H1 (cell line): ENCODE results near the gene SPATA33. TPM values are rescaled to one million over a fixed set of nuclear protein-coding genes. Genes with fewer than 3 reads are reported as not detected.

Experiments used
- CTCF ChIA-PET: fragments of 300-600 bp; sonication (Branson Sonifier 250); formaldehyde crosslinking; loops from one replicate; lab custom pipeline; 2021; ENCODE audit not compliant: partially characterized antibody; lab: Charles Lee
- POLR2A ChIA-PET: fragments of 300-600 bp; sonication (Branson Sonifier 250); formaldehyde crosslinking; loops from one replicate; lab custom pipeline; 2021; ENCODE audit warnings: inconsistent platforms; ENCODE audit not compliant: partially characterized antibody; lab: Charles Lee
- DNase-seq, 2 experiments: peaks; one replicate each; pipeline versions ENCODE4 v3.0.0 to v3.0.0-alpha.2; 2010 to 2022; ENCODE audit warnings: low spot score in 2 of 2, low read depth in 1 of 2, mixed read lengths in 1 of 2
- FAIRE-seq: peaks from 2 replicates; lab custom pipeline; 2011; peaks lifted over from hg19 to GRCh38; lab: Jason Lieb, UNC
- H2AFZ ChIP-seq: 2 replicates; pipeline ENCODE4 v1.8.1; 2012; ENCODE audit warnings: low read length, inconsistent platforms
- H2AK5ac ChIP-seq: 2 replicates; pipeline ENCODE4 v1.6.1; 2013; ENCODE audit warnings: low read depth, low read length
- H2BK120ac ChIP-seq: replicated peaks from 2 replicates; pipeline ENCODE3; 2013; ENCODE audit warnings: low read depth, low read length, inconsistent platforms
- H2BK12ac ChIP-seq: 2 replicates; pipeline ENCODE4 v1.6.1; 2013; ENCODE audit warnings: low read depth, low read length
- H2BK15ac ChIP-seq: 2 replicates; pipeline ENCODE4 v1.6.1; 2013; ENCODE audit warnings: low read length
- H2BK20ac ChIP-seq: 2 replicates; pipeline ENCODE4 v1.6.1; 2013; ENCODE audit warnings: low read length
- H2BK5ac ChIP-seq: 2 replicates; pipeline ENCODE4 v1.6.1; 2013; ENCODE audit warnings: low read depth, low read length
- H3K14ac ChIP-seq: 2 replicates; pipeline ENCODE4 v1.6.1; 2013; ENCODE audit warnings: inconsistent platforms; ENCODE audit not compliant: insufficient read length
- H3K18ac ChIP-seq: 2 replicates; pipeline ENCODE4 v1.6.1; 2013; ENCODE audit warnings: low read length; ENCODE audit errors: extremely low read depth
- H3K23ac ChIP-seq: 2 replicates; pipeline ENCODE4 v1.6.1; 2013; ENCODE audit warnings: inconsistent platforms; ENCODE audit not compliant: insufficient read length
- H3K23me2 ChIP-seq: 2 replicates; pipeline ENCODE4 v1.6.1; 2013; ENCODE audit warnings: low read depth, low read length
- H3K27ac ChIP-seq: 2 replicates; pipeline ENCODE4 v1.6.1; 2011; ENCODE audit warnings: low read depth, low read length, inconsistent platforms
- H3K27me3 ChIP-seq, 4 experiments: replicated peaks in 1 of 4; 1 replicate in 1 of 4; 2 replicates in 3 of 4; pipeline versions ENCODE4 v1.6.1 to v1.8.1; 2011 to 2013; ENCODE audit warnings: low read length in 3 of 4, mild to moderate bottlenecking in 3 of 4, inconsistent platforms in 2 of 4, mixed read lengths in 2 of 4, moderate library complexity in 1 of 4; ENCODE audit not compliant: control insufficient read depth in 3 of 4, insufficient read depth in 3 of 4; ENCODE audit errors: extremely low read depth in 1 of 4
- H3K36me3 ChIP-seq, 4 experiments: 2 replicates each; pipeline versions ENCODE4 v1.6.1 to v1.8.1; 2011 to 2013; ENCODE audit warnings: mild to moderate bottlenecking in 4 of 4, low read length in 3 of 4, moderate library complexity in 2 of 4, control low read depth in 1 of 4, inconsistent platforms in 1 of 4; ENCODE audit not compliant: insufficient read depth in 4 of 4, control insufficient read depth in 2 of 4
- H3K4ac ChIP-seq: replicated peaks from 2 replicates; pipeline ENCODE3; 2013; ENCODE audit warnings: low read length, low read depth, mixed read lengths, inconsistent platforms; ENCODE audit not compliant: insufficient read length
- H3K4me1 ChIP-seq, 4 experiments: replicated peaks in 1 of 4; 1 replicate in 1 of 4; 2 replicates in 3 of 4; pipeline versions ENCODE4 v1.6.1 to v1.8.1; 2011 to 2013; ENCODE audit warnings: low read length in 3 of 4, inconsistent platforms in 2 of 4, mixed read lengths in 1 of 4; ENCODE audit not compliant: insufficient read depth in 4 of 4, control insufficient read depth in 3 of 4
- H3K4me2 ChIP-seq, 2 experiments: 2 replicates each; pipeline versions ENCODE4 v1.6.1 to v1.8.1; 2011 to 2013; ENCODE audit warnings: low read depth in 2 of 2, low read length in 2 of 2, control low read depth in 1 of 2, inconsistent platforms in 1 of 2, mild to moderate bottlenecking in 1 of 2; ENCODE audit not compliant: insufficient read depth in 1 of 2
- H3K4me3 ChIP-seq, 4 experiments: fragments of 200-600, 300-600 bp in 1 of 4; sonication (generic), shearing (Covaris generic), sonication (Bioruptor Twin) in 1 of 4; 2 replicates each; pipeline versions ENCODE4 v1.5.1 to v1.8.1; 2011 to 2016; ENCODE audit warnings: low read length in 4 of 4, low read depth in 3 of 4, control low read depth in 2 of 4, inconsistent platforms in 2 of 4, mild to moderate bottlenecking in 2 of 4, mixed read lengths in 1 of 4, moderate library complexity in 1 of 4; ENCODE audit not compliant: insufficient read depth in 2 of 4; ENCODE audit errors: extremely low read depth in 1 of 4
- H3K56ac ChIP-seq: replicated peaks from 2 replicates; pipeline ENCODE3; 2013; ENCODE audit warnings: low read depth, mild to moderate bottlenecking, mixed read lengths, low read length, inconsistent platforms; ENCODE audit not compliant: insufficient read length
- H3K79me1 ChIP-seq: 2 replicates; pipeline ENCODE4 v1.6.1; 2013; ENCODE audit warnings: low read depth, low read length, control low read depth
- H3K79me2 ChIP-seq, 2 experiments: 2 replicates each; pipeline versions ENCODE4 v1.6.1 to v1.8.1; 2012 to 2013; ENCODE audit warnings: low read length in 2 of 2, mild to moderate bottlenecking in 2 of 2, inconsistent platforms in 1 of 2; ENCODE audit not compliant: insufficient read depth in 2 of 2, control insufficient read depth in 1 of 2
- H3K9ac ChIP-seq, 4 experiments: replicated peaks in 1 of 4; 1 replicate in 1 of 4; 2 replicates in 3 of 4; pipeline versions ENCODE4 v1.6.1 to v1.8.1; 2011 to 2013; ENCODE audit warnings: low read depth in 3 of 4, low read length in 3 of 4, control low read depth in 2 of 4, mild to moderate bottlenecking in 2 of 4, moderate library complexity in 2 of 4, inconsistent platforms in 1 of 4; ENCODE audit errors: extremely low read depth in 1 of 4
- H3K9me3 ChIP-seq, 2 experiments: 2 replicates each; pipeline versions ENCODE4 v1.6.1 to v1.8.1; 2012 to 2013; ENCODE audit warnings: mild to moderate bottlenecking in 2 of 2, moderate library complexity in 2 of 2, control low read depth in 1 of 2, inconsistent platforms in 1 of 2, low read depth in 1 of 2, low read length in 1 of 2, mixed read lengths in 1 of 2; ENCODE audit not compliant: insufficient read depth in 2 of 2
- H4K20me1 ChIP-seq, 2 experiments: replicated peaks in 1 of 2; 2 replicates each; pipeline versions ENCODE3 to v1.8.1; 2011 to 2013; ENCODE audit warnings: inconsistent platforms in 2 of 2, low read length in 2 of 2, mild to moderate bottlenecking in 1 of 2; ENCODE audit not compliant: insufficient read depth in 2 of 2, control insufficient read depth in 1 of 2
- H4K5ac ChIP-seq: 2 replicates; pipeline ENCODE4 v1.6.1; 2013; ENCODE audit warnings: low read length, low read depth, mixed read lengths, inconsistent platforms; ENCODE audit not compliant: insufficient read length
- H4K8ac ChIP-seq: 2 replicates; pipeline ENCODE4 v1.8.0; 2013; ENCODE audit warnings: mild to moderate bottlenecking, moderate library complexity, low read length, inconsistent platforms; ENCODE audit not compliant: insufficient read depth; ENCODE audit errors: extremely low read depth
- H4K91ac ChIP-seq: replicated peaks from 2 replicates; pipeline ENCODE3; 2013; ENCODE audit warnings: low read length, mixed read lengths, inconsistent platforms; ENCODE audit not compliant: insufficient read length
- ASH2L ChIP-seq: fragments of 200-600, 300-600 bp; sonication (generic); IDR thresholded peaks from one replicate; pipeline ENCODE4 v1.7.1; 2017; ENCODE audit warnings: low read length
- CREB1 ChIP-seq: IDR thresholded peaks from 2 replicates; pipeline ENCODE4 v1.6.1; 2012; ENCODE audit warnings: inconsistent platforms
- EGR1 ChIP-seq: IDR thresholded peaks from 2 replicates; pipeline ENCODE4 v1.6.1; 2011; ENCODE audit warnings: low read depth, low read length, borderline replicate concordance
- GABPA ChIP-seq: IDR thresholded peaks from 2 replicates; pipeline ENCODE4 v1.6.1; 2011; ENCODE audit warnings: mild to moderate bottlenecking, low read length, moderate library complexity, borderline replicate concordance; ENCODE audit not compliant: insufficient read depth
- NANOG ChIP-seq: IDR thresholded peaks from 2 replicates; pipeline ENCODE4 v1.6.1; 2011; ENCODE audit warnings: low read length, low read depth, mild to moderate bottlenecking, inconsistent platforms; ENCODE audit not compliant: insufficient read depth, poor library complexity, severe bottlenecking
- POLR2AphosphoS5 ChIP-seq: IDR thresholded peaks from 2 replicates; pipeline ENCODE4 v1.6.1; 2011; ENCODE audit warnings: low read depth, low read length
- SAP30 ChIP-seq: fragments of 300-600 bp; sonication (generic); IDR thresholded peaks from 2 replicates; pipeline ENCODE4 v1.7.1; 2012; ENCODE audit warnings: low read length, moderate library complexity, mild to moderate bottlenecking, inconsistent platforms; ENCODE audit not compliant: insufficient read depth, insufficient replicate concordance
- SIRT6 ChIP-seq: IDR thresholded peaks from one replicate; pipeline ENCODE4 v1.7.1; 2012; ENCODE audit warnings: low read length, inconsistent platforms
- TAF1 ChIP-seq: IDR thresholded peaks from 2 replicates; pipeline ENCODE4 v1.6.1; 2011; ENCODE audit warnings: mild to moderate bottlenecking, low read depth, low read length
- WGBS, 2 experiments: shearing (Covaris generic) in 1 of 2; methylation state at CpG; one replicate each; pipeline versions ENCODE4 v1.1.6 to v1.1.7; 2013 to 2015; ENCODE audit warnings: low lambda C conversion rate in 2 of 2, mixed read lengths in 2 of 2, inconsistent platforms in 1 of 2, low coverage in 1 of 2, missing lambda C conversion rate in 1 of 2; ENCODE audit not compliant: insufficient replicate concordance in 2 of 2, insufficient coverage in 1 of 2, insufficient read length in 1 of 2; ENCODE audit errors: extremely low coverage in 1 of 2, missing lambda C conversion rate in 1 of 2; 5-methylcytosine and 5-hydroxymethylcytosine counted together
- polyA plus RNA-seq, 7 experiments: library from polyadenylated mRNA; depleted of rRNA in 3 of 7; stranded (reverse) in 5 of 7; unstranded in 2 of 7; fragments of >200 nt in 5 of 7; fragments of 200-250 nt in 2 of 7; gene quantifications; 1 replicate in 5 of 7; 2 replicates in 1 of 7; 4 replicates in 1 of 7; pipeline versions ENCODE4 v1.2.1 to v1.2.3, GENCODE V29; 2011 to 2013; ENCODE audit warnings: missing spikeins in 2 of 7, mixed read lengths in 2 of 7
- total RNA-seq: library from RNA; stranded (reverse); fragmentation: NEBNext Ultra II Directional; extraction: Animal tissue kit (Norgen Biotek cat#: 25700); gene quantifications from 2 replicates; pipeline ENCODE4 v1.2.1, GENCODE V29; 2021
- TF ChIP-seq, protein P1 (sequence below): IDR thresholded peaks from 2 replicates; pipeline ENCODE4 v1.6.1; 2012; ENCODE audit warnings: inconsistent platforms
- TF ChIP-seq, protein P2 (sequence below): IDR thresholded peaks from 2 replicates; pipeline ENCODE4 v1.6.1; 2012; ENCODE audit warnings: inconsistent platforms

Gene SPATA33
- total and polyA plus RNA-seq, 2 of the 8 experiments (the other 6 are each of a cell fraction or from before 2014, with no cell fraction given), result 5.4 to 16.9 TPM

DNA sequence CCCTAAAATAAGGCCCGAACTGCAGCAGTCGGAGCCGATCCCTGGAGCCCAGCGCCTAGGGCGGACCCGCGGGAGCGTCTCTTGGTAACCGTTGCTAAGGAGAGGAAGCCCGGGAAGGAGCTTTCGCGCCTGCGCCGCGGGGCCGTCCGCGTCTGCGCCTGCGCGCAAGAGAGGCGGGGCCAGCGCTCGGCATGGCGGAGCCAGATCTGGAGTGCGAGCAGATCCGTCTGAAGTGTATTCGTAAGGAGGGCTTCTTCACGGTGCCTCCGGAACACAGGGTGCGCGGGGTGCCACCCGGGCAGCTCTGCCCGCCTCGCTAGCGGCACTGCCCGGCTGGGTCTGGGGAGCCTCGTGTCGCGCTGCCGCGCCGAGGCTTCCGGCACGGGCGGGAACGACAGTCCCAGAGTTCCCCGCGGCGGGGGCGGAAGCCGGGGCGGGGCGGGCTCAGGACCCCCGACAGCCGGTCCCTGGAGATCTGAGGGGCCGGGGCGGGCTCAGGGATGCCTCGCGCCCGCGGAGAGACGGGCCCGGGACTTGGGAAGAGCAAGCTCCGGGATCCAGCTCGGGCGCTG is 29.0 kb downstream of the SPATA33 start, which contains the start of gene CDK10:
Gene CDK10 (plus strand): TSS at position 170 of the 572 bp plus-strand sequence. CDS start 22 bp downstream, at position 192.
- Histone ChIP-seq H3K23me2 (peaks cover 6% of the 10 kb centered on the region; the same call in 1 of the 2 replicates), H2BK20ac (no peak within 1 kb of the TSS), H3K4me1 (peaks cover 0 to 7% (median 2%) of the 10 kb centered on the region in 4 experiments; a peak in 4 of 7 replicates), H4K5ac (peak within 1 kb of the TSS; percentile 98), H4K8ac (peak within 1 kb of the TSS; percentile 98), H3K23ac (no peak within 1 kb of the TSS), H3K4me3 (peak within 1 kb of the TSS; percentile 69 to 93 (median 84)), H2BK15ac (no peak within 1 kb of the TSS; the same call in 1 of the 2 replicates), H3K4ac (peak within 1 kb of the TSS; percentile 91), H2BK120ac (peak within 1 kb of the TSS; percentile 57), H3K56ac (peak within 1 kb of the TSS; percentile 95), H2AK5ac (peak within 1 kb of the TSS; percentile 48; the same call in 1 of the 2 replicates), H3K9me3 (peaks cover 11 to 18% of the 10 kb centered on the region in 2 experiments), H3K4me2 (peak within 1 kb of the TSS; percentile 81 to 82), H4K91ac (peak within 1 kb of the TSS; percentile 98), H3K9ac (peak within 1 kb of the TSS; percentile 80 to 90 (median 85)), H2BK5ac (peak within 1 kb of the TSS; percentile 61; the same call in 1 of the 2 replicates), H2AFZ (0 out of 2 replicates have a peak within 1 kb of the TSS, but pooled peaks have one; percentile 43), H3K27me3 (no peaks in the 10 kb centered on the region), H2BK12ac (no peak within 1 kb of the TSS; the same call in 1 of the 2 replicates), H3K79me2 (peaks cover 0 to 11% of the 10 kb centered on the region in 2 experiments; a peak in 1 of 4 replicates), H3K27ac (peak within 1 kb of the TSS; percentile 91), H3K14ac (no peak within 1 kb of the TSS), H3K18ac (peak within 1 kb of the TSS; percentile 100), H3K79me1 (peaks cover 11% of the 10 kb centered on the region), H3K36me3 (peaks cover 0 to 21% (median 12%) of the 10 kb centered on the region in 4 experiments; a peak in 6 of 8 replicates), H4K20me1 (peaks cover 0 to 12% of the 10 kb centered on the region in 2 experiments)
- ChIA-PET POLR2A (interaction anchor here (0.6 to 4.8 kb wide), 15 partner anchors 9 to 253 kb away, joined by 3 to 59 read pairs (median 4); partner anchors contain the start of genes CHMP1A, SPATA2L, SPATA33 and TCF25), CTCF (interaction anchor here (1.0 to 1.1 kb wide), 2 partner anchors 9 to 16 kb away, joined by 5 read pairs; no protein-coding TSS in a partner anchor)
- WGBS, 2 experiments, result 6% methylated on average over 28 of the region's 67 CpGs; no CpG with 5 or more reads in 1 of the 2 experiments
- peak in 1 of 2 experiments; percentile 99 for DNase-seq
- no peak for FAIRE-seq
- no peak for TF ChIP-seq CREB1
- no peak for TF ChIP-seq SAP30
- TF ChIP-seq POLR2AphosphoS5, result peak; percentile 70
- TF ChIP-seq, protein P1, sequence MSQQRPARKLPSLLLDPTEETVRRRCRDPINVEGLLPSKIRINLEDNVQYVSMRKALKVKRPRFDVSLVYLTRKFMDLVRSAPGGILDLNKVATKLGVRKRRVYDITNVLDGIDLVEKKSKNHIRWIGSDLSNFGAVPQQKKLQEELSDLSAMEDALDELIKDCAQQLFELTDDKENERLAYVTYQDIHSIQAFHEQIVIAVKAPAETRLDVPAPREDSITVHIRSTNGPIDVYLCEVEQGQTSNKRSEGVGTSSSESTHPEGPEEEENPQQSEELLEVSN, result peak; percentile 99
- TF ChIP-seq SIRT6, result no peak
- peak; percentile 72 for TF ChIP-seq TAF1
- TF ChIP-seq NANOG, result no peak
- 0 out of 2 replicates have a peak, but pooled peaks have one; percentile 14 for TF ChIP-seq GABPA
- TF ChIP-seq, protein P2, sequence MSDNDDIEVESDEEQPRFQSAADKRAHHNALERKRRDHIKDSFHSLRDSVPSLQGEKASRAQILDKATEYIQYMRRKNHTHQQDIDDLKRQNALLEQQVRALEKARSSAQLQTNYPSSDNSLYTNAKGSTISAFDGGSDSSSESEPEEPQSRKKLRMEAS, result peak; percentile 95
- TF ChIP-seq EGR1, result peak; percentile 54; the same call in 1 of the 2 replicates
- TF ChIP-seq ASH2L, result peak; percentile 71
